Hepatocyte (in vitro differentiated cells): ENCODE results near the gene WDR11. TPM values are rescaled to one million over a fixed set of nuclear protein-coding genes. Genes with fewer than 3 reads are reported as not detected.

Experiments
- DNase-seq: peaks from one replicate; pipeline ENCODE4 v3.0.0-alpha.2; 2016; ENCODE audit warnings: low spot score
- H2AFZ ChIP-seq: fragments of 200-600 bp; sonication (generic); 2 replicates; pipeline ENCODE4 v1.6.0; 2016; ENCODE audit warnings: antibody characterized with exemption, mild to moderate bottlenecking
- H3K27ac ChIP-seq: fragments of 200-600 bp; sonication (generic); 2 replicates; pipeline ENCODE4 v1.5.1; 2016; ENCODE audit warnings: mild to moderate bottlenecking
- H3K27me3 ChIP-seq: fragments of 200-600 bp; sonication (generic); 2 replicates; pipeline ENCODE4 v1.6.1; 2016
- H3K36me3 ChIP-seq: fragments of 200-600 bp; sonication (generic); replicated peaks from 2 replicates; pipeline ENCODE4 v1.5.1; 2016; ENCODE audit warnings: low read depth; ENCODE audit not compliant: insufficient read depth
- H3K4me1 ChIP-seq: fragments of 200-600 bp; sonication (generic); 2 replicates; pipeline ENCODE4 v1.5.1; 2016; ENCODE audit warnings: mild to moderate bottlenecking, moderate library complexity; ENCODE audit not compliant: insufficient read depth
- H3K4me2 ChIP-seq: fragments of 200-600 bp; sonication (generic); 2 replicates; pipeline ENCODE4 v1.6.0; 2016
- H3K4me3 ChIP-seq: fragments of 200-600 bp; sonication (generic); 2 replicates; pipeline ENCODE4 v1.5.1; 2016; ENCODE audit warnings: mild to moderate bottlenecking
- H3K79me2 ChIP-seq: fragments of 200-600 bp; sonication (generic); 2 replicates; pipeline ENCODE4 v1.6.0; 2017; ENCODE audit warnings: mild to moderate bottlenecking
- H3K9me2 ChIP-seq: fragments of 200-600 bp; sonication (generic); replicated peaks from 2 replicates; pipeline ENCODE4 v1.6.0; 2017; ENCODE audit warnings: mild to moderate bottlenecking; ENCODE audit not compliant: insufficient read depth
- H3K9me3 ChIP-seq: fragments of 200-600 bp; sonication (generic); 2 replicates; pipeline ENCODE4 v1.5.1; 2016; ENCODE audit warnings: low read depth, mild to moderate bottlenecking
- H4K20me1 ChIP-seq: fragments of 200-600 bp; sonication (generic); 2 replicates; pipeline ENCODE4 v1.6.0; 2016; ENCODE audit warnings: mild to moderate bottlenecking; ENCODE audit not compliant: insufficient read depth, poor library complexity, severe bottlenecking
- EZH2 ChIP-seq: fragments of 200-600 bp; sonication (generic); IDR thresholded peaks from 2 replicates; pipeline ENCODE4 v1.6.1; 2016; ENCODE audit warnings: antibody characterized with exemption, mild to moderate bottlenecking, borderline replicate concordance
- EZH2phosphoT487 ChIP-seq: fragments of 200-600 bp; sonication (generic); IDR thresholded peaks from one replicate; pipeline ENCODE4 v1.6.1; 2018; ENCODE audit warnings: antibody characterized with exemption, mild to moderate bottlenecking, low read depth, moderate library complexity; ENCODE audit not compliant: unreplicated experiment, severe bottlenecking
- WGBS: methylation state at CpG from one replicate; pipeline ENCODE4 v1.1.6; 2016; ENCODE audit warnings: low lambda C conversion rate; ENCODE audit errors: missing lambda C conversion rate; 5-methylcytosine and 5-hydroxymethylcytosine counted together
- polyA plus RNA-seq: library from polyadenylated mRNA; unstranded; fragments of >200 nt; fragmentation: Nextera tagmentation; extraction: Ambion mirVana; gene quantifications from 2 replicates; pipeline ENCODE4 v1.2.1, GENCODE V29; 2016
- total RNA-seq: library from RNA; depleted of rRNA; stranded (reverse); fragments of >200 nt; gene quantifications from 2 replicates; pipeline ENCODE4 v1.2.3, GENCODE V29; 2014
- TF ChIP-seq, protein P1 (sequence below): fragments of 200-600 bp; sonication (generic); IDR thresholded peaks from 2 replicates; pipeline ENCODE4 v1.5.1; 2016; ENCODE audit warnings: antibody characterized with exemption, mild to moderate bottlenecking; ENCODE audit not compliant: poor library complexity

The WDR11 gene
- total and polyA plus RNA-seq, 2 experiments from 2014 or later = 25.9 to 66.6 TPM

DNA sequence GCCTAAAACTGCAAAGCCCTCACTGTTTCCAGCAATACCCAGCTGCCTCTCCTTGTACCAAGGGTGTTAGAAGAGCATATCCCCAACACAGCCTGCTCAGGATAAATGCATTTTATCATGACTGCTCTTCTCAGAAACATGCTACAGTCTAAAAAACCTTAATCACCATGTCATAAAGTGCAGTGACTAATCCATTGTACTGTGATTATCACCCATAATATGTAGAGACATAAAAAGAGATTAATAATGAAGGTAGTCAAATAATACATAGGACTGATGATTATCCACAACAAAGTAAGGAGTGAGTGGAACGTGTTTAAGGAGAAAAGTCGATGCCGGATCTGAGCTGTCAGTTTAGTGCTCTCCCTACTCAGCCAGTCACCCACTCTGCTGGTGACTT lies 12.2 kb upstream of the WDR11 start:
- Histone ChIP-seq H3K9me2 (no peaks in the 10 kb centered on the region), H3K4me1 (peaks cover 5% of the 10 kb centered on the region), H2AFZ (no peak overlapping the region), H4K20me1 (no peaks in the 10 kb centered on the region), H3K4me3 (no peak overlapping the region), H3K9me3 (no peaks in the 10 kb centered on the region), H3K4me2 (peak overlapping the region; percentile 20), H3K36me3 (no peaks in the 10 kb centered on the region), H3K27me3 (no peaks in the 10 kb centered on the region), H3K79me2 (no peaks in the 10 kb centered on the region), H3K27ac (no peak overlapping the region)
- 72% methylated on average over 3 of the region's 3 CpGs for WGBS
- TF ChIP-seq EZH2 = no peak
- no peak for TF ChIP-seq EZH2phosphoT487
- TF ChIP-seq, protein P1, sequence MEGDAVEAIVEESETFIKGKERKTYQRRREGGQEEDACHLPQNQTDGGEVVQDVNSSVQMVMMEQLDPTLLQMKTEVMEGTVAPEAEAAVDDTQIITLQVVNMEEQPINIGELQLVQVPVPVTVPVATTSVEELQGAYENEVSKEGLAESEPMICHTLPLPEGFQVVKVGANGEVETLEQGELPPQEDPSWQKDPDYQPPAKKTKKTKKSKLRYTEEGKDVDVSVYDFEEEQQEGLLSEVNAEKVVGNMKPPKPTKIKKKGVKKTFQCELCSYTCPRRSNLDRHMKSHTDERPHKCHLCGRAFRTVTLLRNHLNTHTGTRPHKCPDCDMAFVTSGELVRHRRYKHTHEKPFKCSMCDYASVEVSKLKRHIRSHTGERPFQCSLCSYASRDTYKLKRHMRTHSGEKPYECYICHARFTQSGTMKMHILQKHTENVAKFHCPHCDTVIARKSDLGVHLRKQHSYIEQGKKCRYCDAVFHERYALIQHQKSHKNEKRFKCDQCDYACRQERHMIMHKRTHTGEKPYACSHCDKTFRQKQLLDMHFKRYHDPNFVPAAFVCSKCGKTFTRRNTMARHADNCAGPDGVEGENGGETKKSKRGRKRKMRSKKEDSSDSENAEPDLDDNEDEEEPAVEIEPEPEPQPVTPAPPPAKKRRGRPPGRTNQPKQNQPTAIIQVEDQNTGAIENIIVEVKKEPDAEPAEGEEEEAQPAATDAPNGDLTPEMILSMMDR = no peak
- no peak for DNase-seq

DNA sequence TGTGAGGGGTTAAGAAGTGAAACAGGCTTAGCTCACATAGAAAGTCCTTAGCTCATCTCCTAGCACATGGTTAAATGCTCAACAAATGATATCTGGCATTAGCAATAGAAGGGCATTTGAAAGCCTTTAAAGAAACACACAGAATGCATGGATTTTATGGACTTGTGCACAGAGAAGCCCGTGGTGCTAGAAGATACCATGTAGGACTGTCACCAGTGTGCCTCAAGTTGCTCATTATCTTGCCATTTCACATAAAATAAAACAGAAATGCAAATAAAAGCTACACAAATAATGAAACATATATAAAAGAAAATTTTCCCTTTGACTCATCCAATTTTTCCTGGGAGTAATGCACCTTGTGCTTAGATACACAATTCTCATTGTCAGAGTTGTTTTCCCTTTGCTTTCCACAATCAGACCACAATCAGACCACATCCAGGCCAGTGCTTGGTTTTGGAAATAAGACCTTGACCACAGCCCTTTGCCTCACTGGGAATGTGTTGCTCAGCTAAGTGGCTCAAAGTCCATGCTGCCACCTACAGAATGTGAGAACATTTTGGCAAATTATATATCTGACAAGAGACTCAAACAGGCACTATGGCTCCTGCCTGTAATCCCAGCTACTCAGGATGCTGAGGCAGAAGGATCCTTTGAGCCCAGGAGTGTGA lies 9.5 kb upstream of the WDR11 start:
- TF ChIP-seq EZH2phosphoT487 (no peak), EZH2 (no peak)
- TF ChIP-seq, protein P1 = no peak

DNA sequence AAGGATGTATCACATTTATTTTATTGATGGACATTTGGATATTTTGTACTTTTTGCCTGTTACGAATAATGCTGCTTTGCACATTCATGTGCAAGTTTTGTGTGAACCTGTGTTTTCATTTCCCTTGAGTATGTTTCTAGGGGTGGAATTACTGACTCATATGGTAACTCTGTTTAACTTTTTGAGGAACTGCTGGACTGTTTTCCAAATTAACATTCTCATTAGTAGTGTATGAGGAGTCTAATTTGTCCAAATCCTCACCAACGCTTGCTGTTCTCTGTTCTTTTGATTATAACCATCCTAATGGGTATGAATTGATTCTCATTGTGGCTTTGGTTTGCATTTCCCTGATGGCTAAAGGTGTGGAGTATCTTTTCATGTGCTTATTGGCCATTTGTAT lies 3.2 kb downstream of the WDR11 start:
- no peak overlapping the region for H3K4me3 ChIP-seq
- no peak overlapping the region for H2AFZ ChIP-seq
- no peaks in the 10 kb centered on the region for H4K20me1 ChIP-seq
- 98% methylated on average over 2 of the region's 2 CpGs for WGBS
- no peak overlapping the region for H3K4me2 ChIP-seq
- H3K4me1 ChIP-seq = peaks cover 12% of the 10 kb centered on the region
- H3K36me3 ChIP-seq = peaks cover 5% of the 10 kb centered on the region
- peaks cover 52% of the 10 kb centered on the region for H3K79me2 ChIP-seq
- no peak overlapping the region for H3K27ac ChIP-seq
- no peaks in the 10 kb centered on the region for H3K9me2 ChIP-seq
- no peaks in the 10 kb centered on the region for H3K9me3 ChIP-seq
- no peaks in the 10 kb centered on the region for H3K27me3 ChIP-seq
- no peak for DNase-seq
- no peak for TF ChIP-seq EZH2
- TF ChIP-seq, protein P1 = no peak
- no peak for TF ChIP-seq EZH2phosphoT487

More for the DNA sequence above, 9.5 kb upstream of the WDR11 start:
- no peaks in the 10 kb centered on the region for H3K9me2 ChIP-seq
- peaks cover 5% of the 10 kb centered on the region for H3K4me1 ChIP-seq
- H3K4me2 ChIP-seq = no peak overlapping the region
- no peaks in the 10 kb centered on the region for H3K27me3 ChIP-seq
- DNase-seq = peak; percentile 28
- H3K9me3 ChIP-seq = no peaks in the 10 kb centered on the region
- 85% methylated on average over 1 of the region's 1 CpG for WGBS
- no peak overlapping the region for H2AFZ ChIP-seq
- H3K4me3 ChIP-seq = no peak overlapping the region
- H4K20me1 ChIP-seq = no peaks in the 10 kb centered on the region
- no peak overlapping the region for H3K27ac ChIP-seq
- no peaks in the 10 kb centered on the region for H3K36me3 ChIP-seq
- no peaks in the 10 kb centered on the region for H3K79me2 ChIP-seq
